G401 (cell line): Measurements from ENCODE around the gene CLEC17A. TPM values are rescaled to one million over a fixed set of nuclear protein-coding genes. Genes with fewer than 3 reads are reported as not detected.
A peak's percentile ranks its signal among the peaks of the same experiment; 100 is the strongest.
"Not testable (repeated sequence)": the region's sequence is repeated elsewhere in the genome, so short reads cannot be mapped to it uniquely, and the experiment has no call there.

Experiments
- DNase-seq: peaks from one replicate; pipeline ENCODE4 v3.0.0-alpha.2; 2015; ENCODE audit warnings: low spot score
- in situ Hi-C: cut with HindIII; loops from 2 replicates; pipeline ENCODE4 v1.10.0; 2016; ENCODE audit warnings: low sequenced_read_pairs, mixed read lengths
- total RNA-seq: library from RNA; depleted of rRNA; stranded (reverse); fragments of >200 nt; shearing (Covaris generic); gene quantifications from 2 replicates; pipeline ENCODE4 v1.2.3, GENCODE V29; 2014; rRNA removed

CLEC17A gene
- total RNA-seq = not detected in 2 replicates

DNA sequence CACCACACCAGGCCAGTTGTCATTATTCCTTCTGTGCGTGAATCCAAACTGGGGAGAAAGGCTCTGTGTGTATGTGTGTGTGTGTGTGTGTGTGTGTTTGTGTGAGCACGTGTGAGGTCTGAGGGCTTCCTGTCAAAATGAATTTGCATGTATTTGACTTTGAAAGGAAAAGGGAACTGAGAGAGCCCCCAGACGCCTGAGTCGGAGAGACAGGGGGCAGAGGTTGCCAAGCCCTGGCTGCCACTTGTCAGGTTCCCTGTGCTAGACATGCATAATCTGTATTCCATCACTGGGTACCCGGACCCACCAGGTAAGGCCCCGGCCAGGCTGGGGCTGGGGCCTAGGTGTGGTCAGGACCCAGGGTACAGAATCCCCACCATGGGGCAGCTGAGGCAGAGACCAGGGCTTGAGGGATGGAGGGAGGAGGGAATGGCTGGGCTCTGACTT is at the start of gene CLEC17A:
Gene CLEC17A (plus strand): TSS at position 191 of the 447 bp plus-strand sequence. CDS start 77 bp downstream, at position 268.
- in situ Hi-C loops = no loop called here
- no peak for DNase-seq

DNA sequence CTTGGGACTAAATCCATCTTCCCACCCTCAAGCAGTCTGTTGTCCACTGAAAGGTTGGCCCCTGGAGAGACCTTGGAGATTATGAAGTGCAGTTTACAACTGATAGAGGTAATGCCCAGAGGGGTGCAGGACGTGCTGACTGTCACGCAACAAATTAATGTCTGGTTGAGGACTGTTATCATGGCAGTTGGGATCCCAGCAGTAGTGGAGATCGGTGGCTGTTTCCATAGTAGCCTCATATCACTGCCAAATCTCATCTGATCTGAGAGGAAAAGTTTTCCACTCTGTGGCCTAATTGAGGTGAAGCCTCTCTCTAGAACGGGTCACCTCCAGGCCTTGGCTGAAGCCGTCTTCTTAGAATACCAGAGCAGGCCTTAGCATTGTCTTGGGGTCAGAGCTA is 49.4 kb upstream of the CLEC17A start:
- in situ Hi-C loops = no loop called here
- DNase-seq = no peak

GRCh38 chr19:14536926-14537692 is 45.8 kb upstream of the CLEC17A start:
- DNase-seq = peak; percentile 51
- in situ Hi-C loops = no loop called here

DNA sequence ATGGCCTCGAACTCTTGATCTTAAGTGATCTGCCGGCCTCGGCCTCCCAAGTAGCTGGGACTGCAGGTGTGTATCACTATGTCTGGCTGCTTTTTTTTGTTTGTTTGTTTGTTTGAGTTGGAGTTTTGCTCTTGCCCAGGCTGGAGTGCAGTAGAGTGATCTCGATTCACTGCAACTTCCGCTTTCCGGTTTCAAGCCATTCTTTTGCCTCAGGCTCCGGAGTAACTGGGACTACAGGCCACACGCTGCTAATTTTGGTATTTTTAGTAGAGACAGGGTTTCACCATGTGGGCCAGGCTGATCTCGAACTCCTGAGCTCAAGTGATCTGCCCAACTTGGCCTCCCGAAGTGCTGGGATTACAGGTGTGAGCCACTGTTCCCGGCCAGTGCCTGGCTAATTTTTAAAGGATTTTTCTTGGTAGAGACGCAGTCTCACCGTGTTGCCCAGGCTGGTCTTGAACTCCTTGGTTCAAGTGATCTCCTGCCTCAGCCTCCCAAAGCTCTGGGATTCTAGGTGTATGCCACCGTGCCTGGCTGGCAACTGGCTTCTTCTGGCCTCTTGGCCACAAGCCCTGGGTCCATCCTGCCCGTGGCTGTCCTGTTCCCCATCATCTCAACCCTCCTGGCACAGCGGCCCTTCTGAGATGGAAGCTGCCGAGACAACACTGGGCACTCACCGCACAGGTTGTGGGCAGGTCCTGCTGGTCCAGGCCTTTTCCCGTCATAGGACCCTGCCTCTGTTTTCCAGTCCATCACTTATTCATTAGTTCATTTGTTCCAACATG is 42.0 kb upstream of the CLEC17A start:
- in situ Hi-C loops = no loop called here
- peak; percentile 83 for DNase-seq

- DNase-seq, in situ Hi-C loops: not testable (repeated sequence)
These were observed 40.9 kb upstream of the CLEC17A start for GRCh38 chr19:14541979-14542378.

DNA sequence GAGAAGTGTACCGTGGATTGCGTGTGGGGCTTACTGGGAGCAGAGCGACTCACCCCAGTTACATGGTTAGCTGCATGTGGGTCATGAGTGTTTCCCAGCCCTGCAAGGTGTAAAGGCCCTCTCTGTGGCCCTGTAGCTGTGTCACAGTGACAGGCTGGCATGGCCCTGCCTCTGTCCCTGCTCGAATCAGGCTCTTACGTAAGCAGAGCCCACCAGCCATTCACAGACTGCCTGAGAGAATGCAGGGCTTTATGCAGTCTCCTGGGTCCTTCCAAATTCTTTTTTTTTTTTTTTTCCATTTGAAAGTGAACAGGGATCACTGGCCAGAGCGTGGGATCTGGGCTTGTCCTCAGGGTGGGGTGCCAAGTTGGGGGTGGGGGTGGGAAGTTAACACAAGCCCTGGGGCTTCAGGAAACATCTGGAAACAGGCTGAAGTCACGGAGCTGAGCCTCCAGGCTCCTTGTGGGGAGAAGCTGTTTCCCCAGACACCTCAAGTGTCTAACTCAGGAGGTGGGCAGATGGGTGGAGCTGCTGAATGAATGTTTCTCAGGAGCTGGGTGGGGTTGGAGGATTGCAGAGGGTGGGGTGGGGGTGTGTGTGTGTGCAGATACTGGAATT is 40.1 kb upstream of the CLEC17A start:
- DNase-seq = no peak
- in situ Hi-C loops = no loop called here

- no peak for DNase-seq
- in situ Hi-C loops = no loop called here
These were observed 38.8 kb upstream of the CLEC17A start for GRCh38 chr19:14544047-14544446.

DNA sequence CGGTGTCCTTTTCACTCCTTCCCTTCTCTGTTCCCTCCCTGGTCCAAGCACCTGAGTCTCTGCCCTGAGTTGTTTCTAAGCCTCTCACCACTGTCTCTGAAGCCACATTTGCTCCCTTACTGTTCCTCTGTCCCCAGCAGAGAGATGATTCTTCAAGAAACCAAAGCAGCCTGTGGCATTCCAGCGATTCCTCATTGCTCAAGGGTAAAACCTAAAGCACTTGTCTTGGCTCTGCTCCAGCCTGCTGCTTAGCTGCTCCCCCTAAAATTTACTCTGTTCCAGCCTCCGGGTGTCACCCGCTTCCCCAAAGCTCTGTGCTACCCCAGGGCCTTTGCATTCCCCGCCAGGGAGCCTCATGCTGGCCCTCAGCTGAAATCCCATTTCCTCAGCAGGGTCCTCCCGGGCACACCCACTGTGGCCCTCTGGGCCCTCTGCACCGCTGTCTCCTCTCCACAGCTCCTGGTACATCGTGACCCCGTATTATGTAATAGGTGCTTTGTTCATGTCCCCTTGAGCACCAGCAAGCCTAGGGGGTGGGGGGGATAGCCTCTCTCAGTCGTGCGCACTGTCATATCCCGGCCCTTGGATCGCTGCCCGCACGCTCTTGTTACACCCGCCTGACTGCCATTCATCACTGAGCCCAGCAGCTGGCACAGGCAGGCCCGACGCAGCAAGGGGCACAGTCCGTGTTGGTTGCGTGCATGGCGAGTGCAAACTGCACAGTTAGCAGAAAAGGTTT is 37.7 kb upstream of the CLEC17A start:
- in situ Hi-C loops = no loop called here
- peak; percentile 88 for DNase-seq

GRCh38 chr19:14545716-14546082 is 37.2 kb upstream of the CLEC17A start:
- in situ Hi-C loops = no loop called here
- DNase-seq = no peak

DNA sequence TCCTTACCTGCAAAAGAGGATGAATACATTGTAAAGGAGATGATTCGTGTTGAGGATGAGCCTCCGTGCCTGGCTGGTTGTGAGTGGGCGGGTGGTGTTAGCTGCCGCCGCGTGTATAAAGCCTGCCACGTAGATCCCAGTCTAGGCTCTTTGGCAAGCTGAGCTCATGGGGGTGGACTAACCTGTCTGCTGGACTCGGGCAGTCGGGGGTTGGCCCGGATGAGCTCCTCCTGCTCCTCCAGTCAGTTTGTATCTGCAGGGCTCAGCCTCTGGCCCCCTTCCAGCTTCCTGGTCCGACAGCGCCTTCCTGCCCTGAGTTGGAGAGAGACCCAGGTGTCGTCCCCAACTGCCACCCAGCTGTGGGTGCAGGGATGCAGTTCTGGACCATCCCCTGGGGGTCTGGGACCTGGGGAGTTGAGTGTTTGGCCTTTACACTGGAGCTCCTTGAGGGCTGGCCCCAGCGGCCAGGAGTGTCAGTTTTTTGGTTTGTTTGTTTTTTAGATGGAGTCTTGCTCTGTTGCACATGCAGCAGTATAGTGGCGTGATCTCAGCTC is 32.6 kb upstream of the CLEC17A start:
- in situ Hi-C loops = no loop called here
- DNase-seq = peak; percentile 77

GRCh38 chr19:14551134-14552005 is 31.5 kb upstream of the CLEC17A start:
- peak; percentile 68 for DNase-seq

DNA sequence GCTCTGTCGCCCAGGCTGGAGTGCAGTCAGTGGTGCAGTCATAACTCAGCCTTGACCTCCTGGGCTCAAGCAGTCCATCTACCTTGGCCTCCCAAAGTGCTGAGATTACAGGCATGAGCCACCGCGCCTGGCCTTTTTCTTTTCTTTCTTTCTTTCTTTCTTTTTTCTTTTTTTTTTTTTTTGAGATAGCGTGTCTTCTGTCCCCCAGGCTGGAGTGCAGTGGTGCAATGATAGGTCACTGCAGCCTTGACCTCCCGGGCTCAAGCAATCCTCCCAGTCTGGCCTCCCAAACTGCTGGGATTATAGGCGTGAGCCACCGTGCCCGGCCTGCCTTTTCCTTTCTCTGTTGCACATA is 30.9 kb upstream of the CLEC17A start:
- DNase-seq, in situ Hi-C loops: not testable (repeated sequence)

More at GRCh38 chr19:14551134-14552005, 31.5 kb upstream of the CLEC17A start:
- in situ Hi-C loops = not testable (repeated sequence)

GRCh38 chr19:14553042-14553938 is 29.6 kb upstream of the CLEC17A start:
- DNase-seq = peak; percentile 90
- in situ Hi-C loops = no loop called here

DNA sequence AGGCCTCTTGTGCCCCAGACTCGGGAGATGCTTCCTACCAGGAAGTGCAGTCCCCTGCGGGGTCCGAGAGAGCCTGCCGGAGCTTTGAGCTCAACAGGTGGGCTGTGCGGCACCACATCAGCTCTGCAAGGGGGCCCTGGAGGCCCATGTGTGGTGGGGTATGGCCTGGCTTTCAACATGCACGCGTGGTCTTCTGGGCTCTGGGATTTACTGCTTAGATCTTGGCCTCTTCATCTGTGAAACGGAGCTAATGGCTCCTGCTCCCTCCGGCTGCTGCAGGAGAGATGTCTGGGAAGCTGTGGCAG is 29.0 kb upstream of the CLEC17A start:
- in situ Hi-C loops = no loop called here

DNA sequence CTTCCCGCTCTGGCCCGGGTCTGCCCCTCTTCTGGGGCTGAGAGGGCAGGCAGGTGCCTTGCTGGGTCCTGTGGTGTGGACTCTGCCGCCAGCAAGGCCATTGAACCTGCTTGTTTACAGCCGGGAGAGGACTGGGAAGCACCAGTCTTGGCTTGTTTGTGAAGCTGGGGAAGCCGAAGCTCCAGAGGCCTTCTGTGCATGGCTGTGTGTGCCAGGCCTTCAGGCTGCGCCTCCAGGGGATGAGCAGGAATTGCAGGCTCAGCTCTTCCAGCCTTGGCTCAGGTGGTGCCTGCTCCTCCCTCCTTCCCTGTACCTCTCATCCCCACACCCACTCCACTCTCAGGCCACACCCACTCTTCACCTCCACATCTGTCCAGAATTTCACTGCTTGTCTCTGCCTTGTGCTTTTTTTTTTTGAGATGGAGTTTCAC is 28.5 kb upstream of the CLEC17A start:
- in situ Hi-C loops = no loop called here
- DNase-seq = peak; percentile 96

More for the DNA sequence above, 29.0 kb upstream of the CLEC17A start:
- no peak for DNase-seq

- DNase-seq = no peak
- in situ Hi-C loops = no loop called here
These were observed 26.8 kb upstream of the CLEC17A start for GRCh38 chr19:14555918-14556661.
